Activated CD8-positive, alpha-beta memory T cell treated with anti-CD3 and anti-CD28 coated beads for 1 hour (primary cell): Measurements from ENCODE around the gene RAB13.
"Not testable (repeated sequence)": the region's sequence is repeated elsewhere in the genome, so short reads cannot be mapped to it uniquely, and the experiment has no call there.

Experiments used
- DNase-seq, 2 donors: peaks; one replicate each; pipeline ENCODE4 v3.0.0-alpha.2; 2020; ENCODE audit warnings: low read depth in 1 of 2; ENCODE audit errors: extremely low read depth in 1 of 2

Gene RAB13

DNA sequence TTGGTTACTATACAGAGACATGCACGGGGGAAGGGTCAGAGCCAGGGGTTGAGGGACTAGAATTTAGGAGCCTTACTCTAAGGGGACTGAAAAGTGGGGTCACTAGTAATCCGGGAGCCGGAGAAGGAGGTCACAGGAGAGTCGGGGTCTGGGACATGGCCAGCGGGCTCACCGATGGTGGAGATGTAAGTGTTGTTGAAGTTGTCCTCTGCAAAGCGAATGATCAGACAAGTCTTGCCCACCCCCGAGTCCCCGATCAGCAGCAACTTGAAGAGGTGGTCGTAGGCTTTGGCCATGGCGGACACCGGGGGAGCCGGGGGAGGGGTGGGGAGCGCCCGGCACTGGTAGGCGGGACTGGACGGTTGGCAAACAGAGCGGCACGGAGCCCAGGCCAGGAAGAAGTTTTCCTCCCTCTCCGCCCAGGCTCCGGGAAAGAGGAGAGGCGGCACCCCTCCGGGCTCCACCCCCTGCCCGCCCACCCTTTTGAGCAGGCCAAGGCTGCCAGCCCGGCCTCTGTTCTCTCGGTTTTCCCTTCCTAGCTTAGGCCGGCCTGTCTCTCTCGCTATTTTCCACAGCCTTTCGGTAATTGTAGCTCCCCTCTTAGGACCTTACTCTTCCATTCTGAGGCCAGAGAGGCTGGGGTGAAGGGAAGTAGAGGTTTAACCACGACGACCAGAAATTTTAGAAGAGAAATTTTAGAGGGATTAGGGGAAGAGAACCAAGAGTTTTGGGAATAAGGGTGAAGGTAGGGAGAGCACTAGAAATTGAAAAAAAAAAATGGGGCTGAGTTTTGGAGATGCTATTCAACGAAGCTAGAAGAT is at the start of gene RAB13:
RAB13 (minus strand) TSS at position 399 of the 821 bp plus-strand sequence; CDS start at position 296, 103 bp downstream.
- no peak for DNase-seq

DNA sequence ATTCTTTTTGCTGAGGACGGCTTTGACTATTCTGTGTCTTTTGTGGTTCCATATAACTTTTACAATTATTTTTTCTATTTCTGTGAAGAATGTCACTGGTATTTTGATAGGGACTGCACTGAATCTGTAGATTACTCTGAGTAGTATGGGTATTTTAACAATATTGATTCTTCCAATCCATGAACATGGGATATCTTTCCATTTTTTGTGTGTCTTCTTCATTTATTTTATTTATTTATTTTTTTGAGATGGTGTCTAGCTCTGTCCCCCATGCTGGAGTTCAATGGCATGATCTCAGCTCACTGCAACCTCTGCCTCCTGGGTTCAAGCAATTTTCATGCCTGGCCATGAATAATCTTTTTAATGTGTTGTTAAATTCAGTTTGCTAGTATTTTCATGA is 47.6 kb upstream of the RAB13 start:
- DNase-seq: not testable (repeated sequence)

DNA sequence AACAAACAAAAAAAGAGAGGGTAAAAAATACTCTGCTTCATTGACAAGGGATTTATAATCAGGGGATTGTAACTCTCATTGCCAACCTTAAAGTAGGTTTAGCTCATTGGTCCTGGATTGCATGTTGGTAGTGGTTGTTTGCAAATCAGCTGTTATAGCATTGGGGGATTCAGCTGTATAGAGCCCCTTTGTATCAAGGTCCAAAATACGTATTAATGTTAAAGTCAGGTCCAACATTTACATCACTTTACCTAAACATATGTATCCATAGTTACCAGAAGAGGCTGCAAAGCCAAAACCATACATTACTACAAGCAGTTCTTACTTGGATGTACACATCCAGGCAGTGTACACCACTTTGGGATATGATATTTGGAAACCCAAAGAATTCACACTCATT is 33.8 kb upstream of the RAB13 start:
- no peak for DNase-seq

DNA sequence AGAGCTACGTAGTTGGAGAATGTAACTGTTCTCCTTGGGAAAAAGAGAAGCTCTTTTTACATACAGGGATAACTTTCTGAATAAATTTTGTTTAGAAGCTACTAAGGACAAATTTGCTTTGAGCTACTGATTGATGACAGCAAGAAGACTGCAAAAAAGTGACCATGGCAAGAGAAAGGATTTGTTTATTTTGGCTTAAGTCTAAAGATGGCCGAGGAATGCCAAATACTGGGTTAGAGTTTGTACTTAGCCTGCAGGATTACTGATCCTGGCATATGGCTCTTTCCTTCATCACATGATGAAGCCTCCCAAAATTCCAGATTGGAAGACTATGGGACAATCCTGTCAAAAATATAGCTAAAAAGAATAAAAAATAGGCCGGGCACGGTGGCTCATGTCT is 33.1 kb upstream of the RAB13 start:
- no peak for DNase-seq

DNA sequence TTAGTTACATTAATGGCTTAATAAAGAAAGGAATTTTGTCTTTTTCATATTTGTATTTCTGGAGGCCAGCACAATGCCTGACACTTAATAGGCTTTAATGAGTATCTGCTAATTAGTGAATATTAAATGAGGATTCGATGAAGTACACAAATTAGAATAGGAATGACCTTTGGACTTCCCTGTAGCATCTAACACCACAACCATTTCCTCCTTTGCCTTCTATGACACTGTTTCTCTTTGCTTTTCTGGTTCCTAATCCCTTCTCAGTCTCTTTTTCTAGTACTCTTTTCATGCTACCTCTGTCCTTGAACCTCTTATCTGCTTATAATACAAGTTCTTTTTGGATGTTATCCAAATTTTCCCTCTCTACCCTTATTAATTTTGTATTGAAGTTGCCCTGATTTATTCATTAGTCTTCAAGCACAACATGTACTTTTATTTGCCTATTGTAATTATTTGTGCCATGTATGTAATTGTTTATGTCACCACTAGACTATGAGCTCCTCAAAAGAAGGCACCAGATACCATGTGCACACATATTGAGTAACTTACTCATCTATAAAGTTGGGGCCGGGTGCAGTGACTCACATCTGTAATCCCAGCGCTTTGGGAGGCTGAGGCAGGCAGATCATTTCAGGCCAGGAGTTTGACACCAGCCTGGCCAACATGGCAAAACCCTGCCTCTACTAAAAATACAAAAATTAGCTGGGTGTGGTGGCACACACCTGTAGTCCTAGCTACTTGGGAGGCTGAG is 28.2 kb upstream of the RAB13 start:
- DNase-seq: no peak

DNA sequence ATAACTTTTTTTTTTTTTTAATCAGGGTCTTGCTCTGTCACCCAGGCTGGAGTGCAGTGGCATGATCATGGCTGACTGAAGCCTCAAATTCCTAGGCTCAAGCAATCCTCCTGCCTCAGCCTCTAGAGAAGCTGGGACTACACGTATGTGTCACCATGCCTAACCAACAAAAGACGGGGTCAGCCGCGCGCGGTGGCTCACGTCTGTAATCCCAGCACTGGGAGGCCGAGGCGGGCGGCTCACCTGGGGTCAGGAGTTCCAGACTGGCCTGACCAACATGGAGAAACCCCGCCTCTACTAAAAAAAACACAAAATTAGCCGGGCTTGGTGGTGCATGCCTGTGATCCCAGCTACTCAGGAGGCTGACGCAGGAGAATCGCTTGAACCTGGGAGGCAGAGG is 26.4 kb upstream of the RAB13 start:
- DNase-seq: not testable (repeated sequence)

DNA sequence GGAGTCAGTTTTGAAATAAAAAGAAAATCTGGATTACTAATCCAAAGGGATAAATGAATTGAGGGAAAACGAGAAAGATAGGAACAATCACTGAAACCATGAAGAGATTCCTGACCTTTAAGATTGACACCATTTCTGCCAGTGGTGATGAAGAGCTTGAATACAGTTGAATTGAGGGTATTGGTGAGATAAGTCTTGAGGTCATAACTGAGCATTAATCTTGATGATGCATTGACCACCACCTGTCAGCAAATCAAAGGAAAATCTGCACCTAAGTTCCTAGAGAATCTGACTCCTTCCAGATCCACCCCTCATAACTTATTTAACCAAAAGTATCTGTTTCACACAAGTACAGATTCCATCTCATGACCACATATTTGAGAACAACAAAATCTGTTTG is 26.0 kb upstream of the RAB13 start:
- no peak for DNase-seq

DNA sequence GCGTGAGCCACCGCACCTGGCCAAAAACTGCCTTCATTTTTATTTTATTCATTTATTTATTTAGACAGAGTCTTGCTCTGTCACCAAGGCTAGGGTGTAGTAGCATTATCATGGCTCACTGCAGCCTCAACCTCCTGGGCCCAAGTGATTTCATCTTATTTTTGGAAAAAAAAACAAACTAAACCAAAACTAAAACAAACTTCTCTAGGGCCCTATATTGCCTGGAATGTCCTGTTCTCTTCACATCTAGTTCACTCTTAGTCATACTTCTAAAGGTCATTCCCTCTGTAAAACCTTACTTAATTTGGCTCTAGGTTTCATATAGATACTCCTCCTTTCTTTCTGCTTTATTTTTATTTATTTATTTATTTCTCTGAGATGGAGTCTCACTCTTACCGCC is 20.0 kb upstream of the RAB13 start:
- DNase-seq: no peak

DNA sequence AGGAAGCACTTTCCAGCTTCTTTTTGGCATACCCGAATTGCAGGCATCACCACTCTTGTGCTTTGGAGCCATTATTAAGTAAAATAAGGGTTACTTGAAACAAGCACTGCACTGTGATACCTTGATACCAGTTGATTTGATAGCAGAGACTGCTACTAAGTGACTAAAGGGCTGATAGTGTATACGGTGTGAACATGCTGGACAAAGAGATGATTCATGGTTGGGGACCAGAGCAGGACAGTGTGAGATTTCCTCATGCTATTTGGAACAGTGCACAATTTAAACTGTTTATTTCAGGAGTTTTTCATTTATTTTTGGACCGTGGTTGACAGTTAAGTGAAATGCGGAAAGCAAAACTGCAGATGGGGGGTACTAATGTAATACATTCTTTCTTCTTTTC is 14.3 kb upstream of the RAB13 start:
- DNase-seq: no peak

DNA sequence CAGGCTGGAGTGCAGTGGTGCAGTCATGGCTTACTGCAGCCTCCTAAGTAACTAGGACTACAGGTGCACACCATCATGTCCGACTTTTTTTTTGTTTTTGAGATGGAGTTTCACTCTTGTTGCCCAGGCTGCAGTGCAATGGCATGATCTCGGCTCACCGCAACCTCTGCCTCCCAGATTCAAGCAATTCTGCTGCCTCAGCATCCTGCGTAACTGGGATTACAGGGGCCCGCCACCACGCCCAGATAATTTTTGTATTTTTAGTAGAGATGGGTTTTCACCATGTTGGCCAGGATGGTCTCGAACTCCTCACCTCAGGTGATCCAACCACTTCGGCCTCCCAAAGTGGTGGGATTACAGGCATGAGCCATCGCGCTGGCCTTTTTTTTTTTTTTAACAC is 10.7 kb upstream of the RAB13 start:
- not testable (repeated sequence) for DNase-seq

DNA sequence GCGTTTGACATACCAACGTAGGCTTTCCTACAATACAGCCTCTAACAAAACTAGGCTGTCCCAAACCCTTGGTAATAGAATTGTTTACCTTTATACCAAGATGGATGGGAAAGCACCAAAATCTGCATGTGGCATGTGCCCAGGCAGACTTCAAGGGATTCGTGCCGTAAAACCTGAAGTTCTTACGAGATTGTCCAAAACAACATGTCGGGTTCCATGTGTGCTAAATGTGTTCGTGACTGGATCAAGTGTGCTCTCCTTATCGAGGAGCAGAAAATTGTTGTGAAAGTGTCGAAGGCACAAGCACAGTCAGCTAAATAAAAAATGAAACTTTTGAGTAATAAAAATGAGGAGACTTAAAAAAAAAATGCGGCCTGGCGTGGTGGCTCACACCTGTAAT is 9.5 kb upstream of the RAB13 start:
- no peak for DNase-seq

DNA sequence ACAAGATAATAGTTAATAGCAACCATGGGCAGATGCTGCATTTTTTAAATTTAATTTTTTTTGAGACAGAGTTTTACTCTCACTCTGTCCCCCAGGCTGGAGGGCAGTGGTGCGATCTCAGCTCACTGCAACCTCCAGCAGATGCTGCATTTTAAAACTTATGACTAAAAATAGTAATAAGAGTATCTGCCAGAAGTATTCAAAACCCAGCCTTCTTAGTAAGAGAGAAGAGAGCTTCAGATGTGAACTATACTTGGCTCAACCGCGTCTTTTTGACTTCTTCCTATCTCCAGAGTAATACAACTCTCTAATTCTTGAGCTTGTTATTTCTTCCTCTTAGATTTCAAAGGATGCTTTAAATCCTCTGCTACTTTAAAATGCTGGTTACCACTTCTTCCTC is 9.1 kb upstream of the RAB13 start:
- no peak for DNase-seq

DNA sequence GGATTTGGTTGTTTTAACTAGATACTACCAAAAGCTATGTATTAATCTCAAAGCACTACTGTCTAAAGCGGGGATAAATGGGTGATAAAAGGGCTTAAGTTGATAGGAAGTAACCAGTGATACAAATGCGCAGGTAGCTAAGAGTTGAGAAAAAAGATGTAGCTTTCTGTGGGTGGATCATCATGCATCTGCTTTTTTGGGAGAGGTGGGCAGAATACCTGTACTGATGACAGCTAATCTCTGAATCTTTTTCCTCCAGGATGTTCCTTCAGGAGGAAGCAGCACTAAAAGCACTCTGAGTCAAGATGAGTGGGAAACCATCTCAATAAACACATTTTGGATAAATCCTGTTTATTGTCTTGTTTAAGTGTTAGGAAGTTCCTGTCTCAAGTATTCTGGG is 5.7 kb upstream of the RAB13 start:
- no peak for DNase-seq

DNA sequence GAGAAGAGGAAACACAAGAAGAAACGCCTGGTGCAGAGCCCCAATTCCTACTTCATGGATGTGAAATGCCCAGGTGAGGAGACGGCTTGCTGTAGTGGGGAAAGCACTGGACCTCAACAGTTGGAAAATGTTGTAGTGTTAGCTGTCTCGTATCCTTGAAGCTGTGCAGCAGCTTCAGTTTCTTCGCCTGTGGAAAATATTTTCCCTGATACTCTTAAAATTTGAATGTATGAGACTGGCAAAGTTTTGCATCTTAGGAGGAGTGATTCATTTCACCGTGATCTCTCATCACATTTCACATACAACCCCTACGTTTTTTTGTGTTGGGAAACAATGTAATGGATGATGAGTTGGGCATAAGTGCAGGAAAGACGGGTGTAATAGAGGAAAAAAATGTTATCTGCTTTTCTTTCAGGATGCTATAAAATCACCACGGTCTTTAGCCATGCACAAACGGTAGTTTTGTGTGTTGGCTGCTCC is 5.1 kb upstream of the RAB13 start:
- DNase-seq: no peak

DNA sequence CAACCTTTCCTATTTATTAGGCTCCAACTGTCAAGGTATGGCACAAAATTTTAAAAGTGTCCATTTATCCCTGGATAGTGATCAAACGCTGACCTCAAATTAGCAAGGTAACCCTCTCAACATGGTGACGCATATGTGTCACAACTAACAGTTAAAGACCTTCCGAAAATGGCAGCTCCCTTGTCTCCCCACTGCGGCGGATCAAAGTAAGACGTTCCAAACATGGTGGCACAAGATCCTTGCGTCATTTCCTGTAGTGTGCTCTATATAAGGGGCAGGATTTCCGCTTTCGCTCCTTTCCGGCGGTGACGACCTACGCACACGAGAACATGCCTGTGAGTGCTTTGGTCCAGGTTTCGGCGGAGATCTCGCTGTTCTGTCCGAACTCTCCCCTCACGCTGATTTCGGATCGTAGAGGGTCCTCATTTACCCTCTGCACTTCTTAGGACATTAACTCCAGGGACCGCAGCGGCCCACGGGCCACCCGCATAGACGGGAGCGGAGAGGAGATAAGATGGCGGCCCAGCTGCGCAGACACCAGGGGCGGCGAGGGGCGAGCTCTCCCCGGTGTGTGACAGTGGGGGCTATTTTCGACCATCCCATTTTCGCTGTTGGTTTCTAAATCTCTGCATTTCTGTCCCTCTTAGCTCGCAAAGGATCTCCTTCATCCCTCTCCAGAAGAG is 4.5 kb upstream of the RAB13 start, which contains the start of gene RPS27:
RPS27 (plus strand) TSS at position 295 of the 683 bp plus-strand sequence; CDS start at position 330, 35 bp downstream.
- peak; percentile 66 to 77 for DNase-seq

DNA sequence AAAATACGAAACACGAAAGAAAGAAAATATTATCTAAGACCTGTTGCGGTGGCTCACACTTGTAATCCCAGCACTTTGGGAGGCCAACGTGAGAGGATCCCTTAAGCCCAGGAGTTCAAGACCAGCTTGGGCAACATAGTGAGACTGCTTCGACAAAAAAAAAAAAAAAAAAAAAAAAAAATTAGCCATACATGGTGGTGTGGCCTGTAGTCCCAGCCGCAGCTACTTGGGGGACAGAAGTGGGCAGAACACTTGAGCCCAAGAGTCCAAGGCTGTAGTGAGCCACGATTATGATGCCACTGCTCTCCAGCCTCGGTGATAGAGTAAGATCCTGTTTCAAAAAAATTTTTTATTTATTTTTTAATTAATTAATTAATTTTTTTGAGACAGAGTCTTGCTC is 1.5 kb upstream of the RAB13 start:
- no peak for DNase-seq

DNA sequence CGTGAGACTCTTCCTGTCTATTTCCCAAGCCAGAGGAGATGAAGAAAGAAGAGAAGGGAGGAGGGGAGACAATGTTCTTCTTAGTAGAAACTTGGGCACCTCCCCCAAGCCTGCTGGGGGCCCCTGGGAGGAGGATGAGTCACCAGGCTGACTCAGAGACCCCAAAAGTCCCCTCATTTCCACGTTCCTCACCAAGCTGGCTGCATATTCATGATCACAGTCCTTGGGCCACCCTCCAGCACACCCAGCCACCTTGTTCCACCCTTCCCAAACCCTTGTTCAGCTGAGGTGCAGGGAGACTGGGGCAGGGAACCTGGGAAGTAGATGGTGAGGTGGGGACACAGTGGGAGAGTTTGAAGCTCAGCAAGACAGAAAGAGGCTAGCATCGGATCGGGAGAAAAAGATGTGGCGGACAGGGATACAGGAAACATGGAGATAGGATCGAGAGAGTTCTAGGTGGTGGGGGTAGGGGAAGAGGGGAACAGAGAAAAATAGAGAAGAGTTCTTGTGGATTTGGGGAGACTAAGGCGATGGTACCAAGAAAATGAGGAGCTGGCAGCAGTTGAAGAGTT is 712 bp downstream of the RAB13 start:
- no peak for DNase-seq

DNA sequence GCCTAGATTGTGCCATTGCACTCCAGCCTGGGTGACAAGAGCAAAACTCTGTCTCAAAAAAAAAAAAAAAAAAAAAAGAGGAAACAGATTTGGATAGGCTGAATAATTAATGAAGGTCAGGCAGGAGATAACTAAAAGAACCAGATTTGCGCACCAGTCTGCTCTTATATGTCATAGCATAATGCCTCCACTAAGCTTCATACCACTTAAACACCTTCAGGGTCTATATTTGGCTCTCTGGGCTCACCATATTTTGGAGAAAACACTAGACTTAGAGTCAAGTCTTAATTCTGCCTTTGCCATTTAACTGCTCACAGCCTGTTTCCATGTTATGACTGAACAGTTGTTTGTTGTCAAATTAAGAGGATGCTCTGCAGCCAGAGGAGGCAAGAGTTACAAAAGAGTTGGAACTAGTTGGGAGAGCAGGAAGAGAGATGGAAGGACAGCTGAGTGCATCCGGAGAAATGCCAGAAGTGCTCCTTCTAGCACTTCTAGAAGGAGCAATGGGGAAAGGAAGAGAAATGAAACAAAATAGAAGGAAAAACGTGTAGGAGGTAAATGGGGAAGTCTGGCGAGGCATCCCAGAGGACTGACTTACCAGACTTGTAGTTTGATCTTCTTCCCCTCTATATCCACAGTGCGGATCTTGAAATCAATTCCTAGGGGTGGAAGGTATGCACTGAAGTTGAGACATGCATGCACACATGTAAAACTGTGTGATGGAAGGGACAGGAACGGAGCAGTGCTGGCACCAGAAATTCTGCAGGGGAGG is 1.8 kb downstream of the RAB13 start:
- no peak for DNase-seq

DNA sequence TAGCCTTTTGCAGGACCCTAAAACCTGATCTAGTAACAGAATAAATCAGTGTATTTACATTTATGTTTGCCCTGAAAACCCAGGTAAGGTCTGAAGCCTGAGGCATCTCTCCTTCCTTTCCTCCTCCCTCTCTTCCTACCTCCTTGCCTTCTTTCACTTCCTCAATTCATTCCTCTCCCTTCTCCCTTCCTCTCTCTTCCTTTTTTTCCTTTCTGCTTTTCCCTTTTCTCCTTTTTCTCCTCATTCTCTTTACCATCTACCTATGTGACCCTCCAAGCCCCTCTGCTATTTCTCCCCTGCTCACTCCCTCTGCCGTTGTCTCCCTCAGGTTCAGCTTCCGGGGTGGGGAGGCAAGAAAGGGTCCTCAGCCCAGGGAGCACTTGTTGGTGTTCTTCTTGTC is 4.4 kb downstream of the RAB13 start:
- DNase-seq: not testable (repeated sequence)

DNA sequence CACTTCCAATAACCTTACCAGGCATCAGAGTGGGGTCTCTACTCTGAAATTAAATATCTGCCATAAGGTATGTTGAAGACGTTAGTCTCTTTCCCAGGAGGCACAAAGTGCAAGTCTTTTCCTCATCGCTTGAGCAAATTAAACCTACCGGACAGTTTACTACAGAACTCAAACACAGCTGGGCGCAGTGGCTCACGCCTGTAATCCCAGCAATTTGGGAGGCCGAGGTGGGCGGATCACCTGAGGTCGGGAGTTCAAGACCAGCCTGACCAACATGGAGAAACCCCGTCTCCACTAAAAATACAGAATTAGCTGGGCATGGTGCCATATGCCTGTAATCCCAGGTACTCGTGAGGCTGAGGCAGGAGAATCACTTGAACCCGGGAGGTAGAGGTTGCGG is 7.0 kb downstream of the RAB13 start:
- not testable (repeated sequence) for DNase-seq
